NB4 (cell line): Measurements from ENCODE around the gene HTR6.

ENCODE experiments used
- CTCF ChIP-seq: IDR thresholded peaks from one replicate; pipeline ENCODE4 v1.5.1; 2012; ENCODE audit warnings: low read depth, low read length
- POLR2A ChIP-seq: IDR thresholded peaks from 2 replicates; pipeline ENCODE4 v1.6.1; 2011; ENCODE audit warnings: mild to moderate bottlenecking; ENCODE audit not compliant: insufficient read length; ENCODE audit errors: extremely low read depth

DNA sequence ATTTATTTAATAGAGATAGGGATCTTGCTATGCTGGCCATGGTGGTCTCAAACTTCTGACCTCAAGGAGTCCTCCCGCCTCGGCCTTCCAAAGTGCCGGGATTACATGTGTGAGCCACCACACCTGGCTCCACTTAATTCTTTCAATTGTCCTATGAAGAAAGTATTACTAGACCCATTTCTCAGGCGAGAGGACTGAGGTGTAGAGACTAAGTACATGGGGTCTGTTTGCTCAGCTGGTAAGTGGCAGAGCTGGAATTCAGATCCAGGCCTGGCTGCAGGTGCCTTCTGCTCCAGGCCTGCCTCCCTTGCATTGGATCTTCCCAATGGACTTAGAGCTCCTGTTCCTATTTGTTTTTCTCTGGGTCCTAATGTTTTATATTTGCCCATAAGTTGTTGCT lies 55.5 kb downstream of the HTR6 start:
- TF ChIP-seq CTCF (no peak), POLR2A (no peak)
